Muscle of back (tissue), 10 donors: ENCODE results near the gene SGO1. TPM values are rescaled to one million over a fixed set of nuclear protein-coding genes. Genes with fewer than 3 reads are reported as not detected.

Experiments used
- polyA plus RNA-seq, 10 donors: library from polyadenylated mRNA; unstranded; fragments of 120-200 nt; gene quantifications; one replicate each; pipeline ENCODE4 v1.2.1, GENCODE V29; 2013; ENCODE audit not compliant: insufficient read length in 10 of 10

The SGO1 gene
- polyA plus RNA-seq, 10 donors = 4.3 to 7.7 (median 5.6) TPM

Other genes starting within 250 kb of the SGO1 start
- 10 to 100 TPM; 35.0 to 49.9 (median 43.0) TPM for gene RAB5A, start 239.1 kb downstream of the SGO1 start, polyA plus RNA-seq
- gene PP2D1, start 173.9 kb downstream of the SGO1 start, polyA plus RNA-seq = under 1 TPM; 0.12 to 0.94 (median 0.21) TPM
- gene KAT2B, start 145.8 kb downstream of the SGO1 start, polyA plus RNA-seq = 10 to 100 TPM; 11.4 to 24.8 (median 20.5) TPM